ENCODE results near the gene ISG20L2. TPM values are rescaled to one million over a fixed set of nuclear protein-coding genes. Genes with fewer than 3 reads are reported as not detected.

ISG20L2 gene
- total RNA-seq (2021; ENCODE audit: unreplicated experiment) (41.7 TPM), Bru-seq, nascent RNA (percentile 94 among the genes with signal in this experiment), BruChase-seq, experiment 1, labeled RNA remaining after a 6-hour chase (percentile 95 among the genes with signal in this experiment), BruChase-seq, experiment 2, labeled RNA remaining after a 2-hour chase (percentile 96 among the genes with signal in this experiment)
- polyA plus RNA-seq (2012), result 19.9 and 23.3 TPM in 2 replicates
- long read RNA-seq, transcript ISG20L2-201 (3 exons, 3,303 nt), result major isoform, 25 of 60 reads
- long read RNA-seq, transcript ISG20L2-202 (4 exons, 2,310 nt), result minor isoform, 10 of 60 reads
- long read RNA-seq, partial matches to known transcripts, result 8 of 60 reads
- long read RNA-seq, other reads (novel, unspliced or antisense), result 17 of 60 reads

- Histone ChIP-seq H3K9me2 (ENCODE audit: insufficient read depth) (no peaks in the 10 kb centered on the region), H3K36me3 (ENCODE audit: control insufficient read depth in 1 of 2, insufficient read depth in 2 of 2, low read length in 2 of 2) (peaks cover 8 to 19% of the 10 kb centered on the region in 2 experiments), H3K4me2 (ENCODE audit: low read length) (peak within 1 kb of the TSS; percentile 97), H2AFZ (ENCODE audit: low read depth, low read length, poor library complexity, severe bottlenecking) (no peak within 1 kb of the TSS), H3K79me2 (ENCODE audit: insufficient read depth, low read length) (peaks cover 57% of the 10 kb centered on the region), H3K9me3 (ENCODE audit: control insufficient read depth in 1 of 2, insufficient read depth in 1 of 2, low read depth in 1 of 2, low read length in 2 of 2) (no peaks in the 10 kb centered on the region), H4K20me1 (ENCODE audit: insufficient read depth) (peaks cover 15% of the 10 kb centered on the region; the same call in 1 of the 2 replicates), H3K27me3 (ENCODE audit: insufficient read depth, low read length) (no peaks in the 10 kb centered on the region), H3K9ac (ENCODE audit: low read length) (peak within 1 kb of the TSS; percentile 93), H3K4me1 (ENCODE audit: control insufficient read depth in 1 of 2, insufficient read depth in 2 of 2, low read length in 2 of 2) (peaks cover 24 to 34% of the 10 kb centered on the region in 2 experiments), H3K4me3 (replicated peaks in 1 of 2; ENCODE audit: low read depth in 1 of 2, low read length in 2 of 2) (peak within 1 kb of the TSS; percentile 92 to 93), H3K27ac (ENCODE audit: low read depth, low read length) (peak within 1 kb of the TSS; percentile 81)
- peak; percentile 85 for ATAC-seq
- RAD21 ChIA-PET (ENCODE audit: low non-redundant PET in 1 of 2, low total read pairs in 2 of 2, uncharacterized antibody in 2 of 2, unreplicated experiment in 2 of 2), result interaction anchor here (0.7 to 1.5 kb wide), 8 partner anchors 12 to 161 kb away, joined by 3 to 6 read pairs (median 4); partner anchors contain the start of genes HDGF (in 1 of the 2), MRPL24 (in 1 of the 2) and PRCC (in 1 of the 2)
- CTCF ChIA-PET, result interaction anchor here (0.6 to 10.8 kb wide), 12 partner anchors 12 to 199 kb away, joined by 3 to 508 read pairs (median 8); partner anchors contain the start of genes CRABP2, INSRR, NTRK1 and PRCC
- POLR2A ChIA-PET, result interaction anchor here (0.7 to 4.9 kb wide), 14 partner anchors 10 to 259 kb away, joined by 3 to 69 read pairs (median 8); partner anchors contain the start of genes CRABP2, HDGF, MRPL24 and NTRK1
- TF ChIP-seq POLR2AphosphoS5 (IDR thresholded peaks at IDR 0.05; ENCODE audit: low read depth, low read length) (peak; percentile 86), YY1 (IDR thresholded peaks at IDR 0.05; ENCODE audit: extremely low read depth, insufficient replicate concordance, low read depth, low read length) (peak; percentile 21), TCF7L2 (IDR thresholded peaks at IDR 0.05; ENCODE audit: borderline replicate concordance, extremely low read depth, insufficient read depth, insufficient read length) (peak; percentile 65), ZNF274 (IDR thresholded peaks at IDR 0.05; ENCODE audit: low read depth, low read length) (no peak), ZFX (IDR thresholded peaks at IDR 0.05) (peak; percentile 92)
- intact Hi-C loops (cut with micrococcal nuclease), result loop anchor here (1.0 kb wide), 2 partner anchors 12 to 38 kb away; partner anchors contain the start of genes MRPL24 and PRCC
- TSS peak; percentile 77 for BruUV-seq (replicated peaks)
- DNase-seq (ENCODE audit: low read depth, low spot score), result peak; percentile 97
These were observed at the start of gene ISG20L2 for GRCh38 chr1:156728599-156729462. ISG20L2 (minus strand) TSS chr1:156728766; CDS start chr1:156727652, 1,114 bp downstream.

Data from HCT116 (cell line).